ENCODE results near the gene AP5Z1.
"Not testable (repeated sequence)": the region's sequence is repeated elsewhere in the genome, so short reads cannot be mapped to it uniquely, and the experiment has no call there.

Gene AP5Z1

GRCh38 chr7:4786015-4786414 lies 10.6 kb downstream of the AP5Z1 start:
- H3K9me3 Mint-ChIP-seq = no peaks in the 10 kb centered on the region
- H3K4me1 Mint-ChIP-seq = peaks cover 5% of the 10 kb centered on the region
- no peak overlapping the region for H3K27ac Mint-ChIP-seq
- DNase-seq (ENCODE audit: low spot score in 2 of 2) (no peak), ATAC-seq (no peak)
- peaks cover 86% of the 10 kb centered on the region for H3K36me3 Mint-ChIP-seq
- no peak overlapping the region for H3K4me3 Mint-ChIP-seq

GRCh38 chr7:4787541-4787940 lies 12.1 kb downstream of the AP5Z1 start:
- Mint-ChIP-seq H3K9me3 (no peaks in the 10 kb centered on the region), H3K4me3 (no peak overlapping the region), H3K4me1 (peaks cover 13% of the 10 kb centered on the region), H3K36me3 (peaks cover 71% of the 10 kb centered on the region), H3K27ac (no peak overlapping the region)
- DNase-seq (ENCODE audit: low spot score in 2 of 2) = no peak
- no peak for ATAC-seq

GRCh38 chr7:4787947-4788626 lies 12.7 kb downstream of the AP5Z1 start:
- peaks cover 13% of the 10 kb centered on the region for H3K4me1 Mint-ChIP-seq
- no peak for DNase-seq (ENCODE audit: low spot score in 2 of 2)

GRCh38 chr7:4788627-4789189 lies 13.3 kb downstream of the AP5Z1 start:
- Mint-ChIP-seq H3K9me3 (no peaks in the 10 kb centered on the region), H3K27ac (no peak overlapping the region), H3K4me3 (no peak overlapping the region), H3K4me1 (peaks cover 13% of the 10 kb centered on the region), H3K36me3 (peaks cover 64% of the 10 kb centered on the region)
- DNase-seq (ENCODE audit: low spot score in 2 of 2) (no peak), ATAC-seq (no peak)

More at GRCh38 chr7:4787947-4788626, 12.7 kb downstream of the AP5Z1 start:
- ATAC-seq = no peak
- H3K27ac Mint-ChIP-seq = no peak overlapping the region
- peaks cover 66% of the 10 kb centered on the region for H3K36me3 Mint-ChIP-seq
- no peaks in the 10 kb centered on the region for H3K9me3 Mint-ChIP-seq
- no peak overlapping the region for H3K4me3 Mint-ChIP-seq

DNA sequence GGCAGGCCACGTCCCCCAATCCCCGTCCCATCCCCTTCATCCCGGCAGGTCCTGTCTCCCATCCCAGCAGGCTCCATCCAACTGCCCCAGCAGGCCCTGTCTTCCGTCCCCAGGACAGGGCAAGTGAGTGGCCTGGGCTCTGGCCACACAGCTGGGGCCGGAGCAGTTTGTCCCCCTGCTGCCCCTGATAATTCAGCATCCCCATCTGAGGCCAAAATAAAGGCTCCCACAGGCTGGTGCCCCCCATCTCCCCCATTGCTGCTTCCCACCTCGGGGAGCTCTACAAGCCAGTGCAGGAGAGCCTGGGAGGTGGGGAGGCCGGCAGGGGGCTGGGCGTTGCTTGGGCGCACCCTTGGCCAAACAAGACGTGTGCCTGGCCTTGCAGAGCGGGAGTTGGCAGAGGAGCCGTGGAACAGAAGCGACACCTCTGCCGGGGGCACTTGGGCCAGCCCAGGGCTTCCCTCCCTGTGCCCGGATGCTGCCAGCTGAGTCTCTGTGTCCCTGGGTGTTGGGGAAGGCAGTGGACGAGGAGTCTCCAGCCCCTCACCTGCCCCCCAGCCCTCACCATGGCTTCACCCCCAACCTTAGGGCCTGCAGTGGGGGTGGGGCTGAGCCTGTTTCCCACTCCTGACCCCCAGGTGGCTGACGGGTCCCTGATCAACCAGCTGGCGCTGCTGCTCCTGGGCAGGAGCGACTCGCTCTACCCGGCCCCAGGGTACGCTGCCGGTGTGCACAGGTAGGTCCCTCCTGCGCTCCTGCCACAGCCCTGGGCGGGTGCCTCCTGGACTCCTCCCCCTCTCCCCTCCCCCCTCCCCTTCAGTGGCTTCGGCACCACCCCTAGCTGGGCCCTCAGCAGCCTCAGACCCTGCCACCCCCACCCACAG lies 14.0 kb downstream of the AP5Z1 start:
- no peak for ATAC-seq
- H3K4me1 Mint-ChIP-seq = peaks cover 13% of the 10 kb centered on the region
- no peaks in the 10 kb centered on the region for H3K9me3 Mint-ChIP-seq
- no peak overlapping the region for H3K27ac Mint-ChIP-seq
- no peak for DNase-seq (ENCODE audit: low spot score in 2 of 2)
- no peak overlapping the region for H3K4me3 Mint-ChIP-seq
- peaks cover 60% of the 10 kb centered on the region for H3K36me3 Mint-ChIP-seq

DNA sequence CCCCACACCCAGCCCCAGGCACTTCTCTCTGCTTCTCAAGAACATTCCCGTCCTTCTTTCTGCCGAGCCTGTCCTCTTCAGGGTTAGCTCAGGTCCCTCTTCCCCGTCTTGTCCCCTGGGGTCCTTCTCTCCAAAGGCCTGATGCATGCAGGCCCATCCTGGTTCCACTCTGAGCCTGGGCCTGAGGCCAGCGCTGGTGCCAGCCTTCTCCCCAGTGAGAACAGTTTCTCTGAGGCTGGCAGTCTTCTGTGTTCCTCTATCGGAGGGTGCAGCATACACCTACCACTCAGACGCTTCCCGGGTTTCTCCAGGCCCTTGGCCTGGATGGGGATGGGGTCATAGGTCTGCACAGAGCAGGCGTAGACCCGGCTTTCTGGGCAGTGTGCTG lies 14.6 kb downstream of the AP5Z1 start:
- H3K36me3 Mint-ChIP-seq = peaks cover 53% of the 10 kb centered on the region
- H3K4me3 Mint-ChIP-seq = no peak overlapping the region
- H3K27ac Mint-ChIP-seq = no peak overlapping the region
- ATAC-seq (no peak), DNase-seq (ENCODE audit: low spot score in 2 of 2) (no peak)
- H3K9me3 Mint-ChIP-seq = no peaks in the 10 kb centered on the region
- H3K4me1 Mint-ChIP-seq = peaks cover 13% of the 10 kb centered on the region

DNA sequence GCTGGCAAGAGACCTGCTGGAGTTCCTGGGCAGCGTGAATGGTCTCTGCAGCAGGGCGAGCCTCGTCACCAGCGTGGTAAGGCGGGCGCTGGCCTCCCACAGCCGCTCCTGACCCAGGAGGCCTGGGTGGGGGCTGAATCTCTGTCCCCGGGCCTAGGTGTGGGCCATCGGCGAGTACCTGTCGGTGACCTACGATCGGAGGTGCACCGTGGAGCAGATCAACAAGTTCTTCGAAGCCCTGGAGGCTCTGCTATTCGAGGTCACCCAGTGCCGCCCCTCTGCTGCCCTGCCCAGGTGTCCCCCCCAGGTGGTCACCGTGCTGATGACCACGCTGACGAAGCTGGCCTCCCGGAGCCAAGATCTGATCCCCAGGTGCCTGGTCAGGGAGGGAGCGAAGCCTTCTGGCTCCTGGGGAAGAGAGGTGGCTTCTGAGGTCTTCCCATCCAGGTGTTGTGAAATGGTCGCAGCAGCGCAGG lies 15.1 kb downstream of the AP5Z1 start:
- DNase-seq (ENCODE audit: low spot score in 2 of 2) (no peak), ATAC-seq (no peak)
- H3K4me1 Mint-ChIP-seq = peaks cover 13% of the 10 kb centered on the region
- H3K27ac Mint-ChIP-seq = no peak overlapping the region
- H3K9me3 Mint-ChIP-seq = no peaks in the 10 kb centered on the region
- peaks cover 49% of the 10 kb centered on the region for H3K36me3 Mint-ChIP-seq
- H3K4me3 Mint-ChIP-seq = no peak overlapping the region

DNA sequence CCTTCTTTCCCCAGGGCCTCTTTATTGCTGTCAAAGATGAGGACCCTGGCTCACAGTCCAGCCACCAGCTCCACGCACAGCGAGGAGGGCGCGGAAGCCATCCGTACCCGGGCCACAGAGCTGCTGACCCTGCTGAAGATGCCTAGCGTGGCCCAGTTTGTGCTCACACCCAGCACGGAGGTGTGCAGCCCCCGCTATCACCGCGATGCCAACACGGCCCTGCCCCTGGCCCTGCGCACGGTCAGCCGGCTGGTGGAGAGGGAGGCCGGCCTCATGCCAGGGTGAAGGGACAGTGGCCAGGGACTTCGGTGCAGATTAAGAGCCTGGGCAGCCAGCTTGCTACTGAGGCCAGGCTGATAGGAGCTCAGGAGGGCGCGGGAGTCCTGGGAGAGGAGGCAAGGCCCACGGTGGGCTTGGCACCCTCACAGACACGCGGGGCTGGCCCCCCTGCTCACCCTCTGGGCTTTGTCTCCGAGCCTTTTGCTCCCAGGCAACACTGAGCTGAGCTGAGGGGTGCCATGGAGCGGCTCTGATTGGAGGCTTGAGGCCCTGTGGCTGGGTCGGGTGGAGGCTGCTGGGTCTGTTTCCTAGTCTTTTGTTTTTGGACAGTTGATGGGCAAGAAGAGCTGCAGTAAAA lies 15.8 kb downstream of the AP5Z1 start:
- ATAC-seq (no peak), DNase-seq (ENCODE audit: low spot score in 2 of 2) (no peak)
- Mint-ChIP-seq H3K27ac (no peak overlapping the region), H3K4me3 (peak overlapping the region; percentile 37), H3K9me3 (no peaks in the 10 kb centered on the region), H3K4me1 (peaks cover 13% of the 10 kb centered on the region), H3K36me3 (peaks cover 42% of the 10 kb centered on the region)

DNA sequence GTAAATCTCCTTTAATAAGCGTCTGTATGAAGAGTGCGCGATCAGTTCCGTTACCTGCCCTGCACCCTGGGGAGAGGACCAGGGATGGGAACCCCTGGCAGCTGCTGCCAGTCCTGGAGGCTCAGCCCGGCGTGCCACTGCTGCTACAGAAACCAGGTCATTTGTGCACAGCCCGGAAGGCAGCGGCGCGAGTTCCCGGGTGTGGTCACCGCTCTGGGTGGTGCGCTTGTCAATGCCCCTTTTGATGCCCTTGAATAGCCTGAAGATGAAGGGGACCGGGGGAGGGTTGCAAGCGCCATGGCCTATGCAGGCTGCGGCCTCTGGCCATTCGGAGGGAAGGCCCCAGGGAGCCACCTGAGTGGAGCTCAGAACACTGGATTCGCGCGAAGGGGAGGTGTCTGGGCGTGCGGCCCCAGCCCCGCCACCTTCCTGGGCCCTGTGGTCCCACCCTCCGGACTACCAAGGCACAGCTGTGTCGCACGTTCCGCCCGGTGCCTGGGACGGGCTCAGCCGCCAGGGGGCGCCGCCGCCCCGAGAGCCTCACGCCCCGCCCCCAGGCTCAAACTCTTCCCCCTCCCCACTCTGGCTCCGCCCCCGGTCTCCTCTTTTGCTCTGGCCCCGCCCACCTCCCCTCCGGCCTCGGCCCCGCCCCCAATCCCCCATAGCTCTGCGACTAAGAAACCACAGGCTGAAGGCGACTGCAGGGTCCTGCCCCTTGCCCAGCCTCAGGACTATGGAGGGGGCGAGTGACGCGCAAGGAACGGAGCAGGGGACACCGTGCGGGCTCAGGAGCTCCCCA lies 16.5 kb downstream of the AP5Z1 start:
- Mint-ChIP-seq H3K4me3 (peak overlapping the region; percentile 37), H3K4me1 (peaks cover 13% of the 10 kb centered on the region), H3K27ac (no peak overlapping the region), H3K9me3 (no peaks in the 10 kb centered on the region), H3K36me3 (peaks cover 35% of the 10 kb centered on the region)
- DNase-seq (ENCODE audit: low spot score in 2 of 2) = peak; percentile 76 to 78
- peak; percentile 79 for ATAC-seq

- ATAC-seq (peak; percentile 44), DNase-seq (ENCODE audit: low spot score in 2 of 2) (no peak)
- H3K4me1 Mint-ChIP-seq = peaks cover 13% of the 10 kb centered on the region
- peak overlapping the region; percentile 37 for H3K4me3 Mint-ChIP-seq
- no peak overlapping the region for H3K27ac Mint-ChIP-seq
- no peaks in the 10 kb centered on the region for H3K9me3 Mint-ChIP-seq
- H3K36me3 Mint-ChIP-seq = peaks cover 30% of the 10 kb centered on the region
These were observed 17.2 kb downstream of the AP5Z1 start for GRCh38 chr7:4792537-4793126.

DNA sequence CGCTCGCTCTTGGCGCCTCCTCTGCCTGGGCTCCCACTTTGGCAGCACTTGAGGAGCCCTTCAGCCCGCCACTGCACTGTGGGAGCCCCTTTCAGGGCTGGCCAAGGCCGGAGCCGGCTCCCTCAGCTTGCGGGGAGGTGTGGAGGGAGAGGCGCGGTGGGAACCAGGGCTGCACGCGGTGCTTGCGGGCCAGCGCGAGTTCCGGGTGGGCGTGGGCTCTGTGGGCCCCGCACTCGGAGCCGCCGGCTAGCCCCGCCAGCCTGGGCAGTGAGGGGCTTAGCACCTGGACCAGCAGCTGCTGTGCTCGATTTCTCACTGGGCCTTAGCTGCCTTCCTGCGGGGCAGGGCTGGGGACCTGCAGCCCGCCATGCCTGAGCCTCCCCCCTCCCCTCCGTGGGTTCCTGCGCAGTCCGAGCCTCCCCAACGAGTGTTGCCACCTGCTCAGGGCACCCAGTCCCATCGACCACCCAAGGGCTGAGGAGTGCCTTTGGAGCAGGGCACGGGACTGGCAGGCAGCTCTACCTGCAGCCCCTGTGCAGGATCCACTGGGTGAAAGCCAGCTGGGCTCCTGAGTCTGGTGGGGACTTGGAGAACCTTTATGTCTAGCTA lies 18.1 kb downstream of the AP5Z1 start:
- not testable (repeated sequence) for ATAC-seq; DNase-seq (ENCODE audit: low spot score in 2 of 2); H3K27ac Mint-ChIP-seq; H3K4me3 Mint-ChIP-seq; H3K9me3 Mint-ChIP-seq
- Mint-ChIP-seq H3K4me1 (peaks cover 13% of the 10 kb centered on the region), H3K36me3 (peaks cover 22% of the 10 kb centered on the region)

GRCh38 chr7:4794171-4794570 lies 18.7 kb downstream of the AP5Z1 start:
- peaks cover 17% of the 10 kb centered on the region for H3K36me3 Mint-ChIP-seq
- not testable (repeated sequence) for ATAC-seq; DNase-seq (ENCODE audit: low spot score in 2 of 2); H3K9me3 Mint-ChIP-seq; H3K27ac Mint-ChIP-seq; H3K4me3 Mint-ChIP-seq
- peaks cover 13% of the 10 kb centered on the region for H3K4me1 Mint-ChIP-seq

DNA sequence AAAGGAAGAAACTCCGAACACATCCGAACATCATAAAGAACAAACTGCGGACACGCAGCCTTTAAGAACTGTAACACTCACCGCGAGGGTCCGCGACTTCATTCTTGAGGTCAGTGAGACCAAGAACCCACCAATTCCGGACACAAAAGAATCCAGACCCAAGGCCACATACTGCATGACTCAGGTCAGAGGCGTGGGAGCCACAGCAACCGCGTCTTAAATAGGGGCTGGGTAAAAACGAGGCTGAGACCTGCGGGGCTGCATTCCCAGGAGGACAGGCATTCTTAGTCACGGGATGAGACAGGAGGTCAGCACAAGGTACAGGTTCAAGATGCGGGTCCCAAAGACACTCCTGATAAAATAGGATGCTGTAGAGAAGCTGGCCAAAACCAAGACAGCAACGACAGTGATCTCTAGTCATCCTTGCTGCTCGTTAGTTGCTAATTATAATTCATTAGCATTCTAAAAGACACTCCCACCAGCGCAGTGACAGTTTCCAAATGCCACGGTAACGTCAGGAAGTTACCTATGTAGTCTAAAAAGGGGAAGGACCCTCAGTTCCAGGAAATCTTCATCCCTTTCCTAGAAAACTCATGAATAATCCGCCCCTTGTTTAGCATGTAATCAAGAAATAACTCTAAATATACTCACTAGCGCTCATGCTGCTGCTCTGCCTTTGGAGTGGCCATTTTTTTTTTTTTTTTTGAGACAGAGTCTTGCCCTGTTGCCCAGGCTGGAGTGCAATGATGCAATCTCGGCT lies 19.3 kb downstream of the AP5Z1 start:
- Mint-ChIP-seq H3K9me3 (no peaks in the 10 kb centered on the region), H3K4me3 (no peak overlapping the region), H3K36me3 (peaks cover 12% of the 10 kb centered on the region), H3K27ac (no peak overlapping the region), H3K4me1 (peaks cover 13% of the 10 kb centered on the region)
- ATAC-seq (no peak), DNase-seq (ENCODE audit: low spot score in 2 of 2) (no peak)

Data from stimulated activated effector memory CD8-positive, alpha-beta T cell treated with anti-CD3 and anti-CD28 coated beads, Interleukin-12 subunit alpha, Interleukin-12 subunit beta, amount 100 ng/mL, for 72 hours (primary cell).